Measurements from ENCODE around the gene PRR20D. TPM values are rescaled to one million over a fixed set of nuclear protein-coding genes. Genes with fewer than 3 reads are reported as not detected.

PRR20D gene
- total and polyA plus RNA-seq, 2 donors (not counting 3 experiments of a cell fraction or from before 2014, with no cell fraction given) = not detected

DNA sequence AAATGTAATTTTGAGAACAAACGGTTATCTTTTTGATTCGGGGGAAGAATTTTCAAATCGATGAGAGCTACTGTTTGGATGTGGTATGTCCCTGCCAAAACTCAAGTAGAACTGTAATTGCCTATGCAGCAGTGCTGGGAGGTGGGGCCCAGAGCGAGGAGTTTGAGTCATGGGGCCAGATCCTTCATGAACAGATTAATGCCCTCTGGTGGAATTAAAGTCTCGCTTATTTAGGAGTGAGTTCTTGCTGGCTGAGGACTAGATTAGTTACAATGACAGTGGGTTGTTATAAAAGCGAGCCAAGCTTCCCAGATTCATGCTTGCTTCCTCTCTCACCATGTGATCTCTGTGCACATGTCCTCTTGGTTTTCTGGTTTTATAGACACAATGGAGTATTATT is 31.5 kb upstream of the PRR20D start:
- Histone ChIP-seq H3K27me3 (ENCODE audit: control insufficient read depth in 2 of 2, insufficient read depth in 2 of 2, low read length in 2 of 2) (no peaks in the 10 kb centered on the region), H3K9me3 (replicated peaks; ENCODE audit: control insufficient read depth, insufficient read depth, low read length) (no peaks in the 10 kb centered on the region), H2AFZ (ENCODE audit: low read depth, low read length) (no peak overlapping the region), H3K79me2 (ENCODE audit: control insufficient read depth, insufficient read depth, low read length) (no peaks in the 10 kb centered on the region), H3K4me2 (ENCODE audit: insufficient read depth, low read length) (no peak overlapping the region), H3K36me3 (ENCODE audit: control insufficient read depth in 2 of 2, extremely low read depth in 1 of 2, insufficient read depth in 2 of 2, low read length in 2 of 2) (no peaks in the 10 kb centered on the region), H3K4me1 (ENCODE audit: control insufficient read depth, extremely low read depth, insufficient read depth, low read length) (no peaks in the 10 kb centered on the region), H3K9ac (replicated peaks; ENCODE audit: extremely low read depth, insufficient read depth, low read length) (no peak overlapping the region), H4K20me1 (replicated peaks; ENCODE audit: control insufficient read depth, extremely low read depth, insufficient read depth, low read length) (no peaks in the 10 kb centered on the region), H3K4me3 (replicated peaks in 1 of 3; ENCODE audit: insufficient read depth in 1 of 3, low read depth in 1 of 3, low read length in 3 of 3) (no peak overlapping the region), H3K9me1 (replicated peaks; ENCODE audit: control insufficient read depth, extremely low read depth, insufficient read depth, low read length) (no peaks in the 10 kb centered on the region), H3K27ac (ENCODE audit: insufficient read depth, low read depth, low read length) (no peak overlapping the region)
- ChIA-PET CTCF (no interaction called here), POLR2A (no interaction called here)
- TF ChIP-seq JUN (IDR thresholded peaks at IDR 0.05; ENCODE audit: borderline replicate concordance, insufficient read depth, insufficient read length, low read depth) (no peak), FOS (IDR thresholded peaks at IDR 0.05; ENCODE audit: borderline replicate concordance, insufficient read depth, low read length) (no peak), GATA2 (IDR thresholded peaks at IDR 0.05; ENCODE audit: insufficient read depth, insufficient read length, low read depth, low read length) (no peak)
- FAIRE-seq = no peak
- BruUV-seq (replicated peaks) = no TSS peak
- intact Hi-C loops (cut with micrococcal nuclease) (no loop called here), dilution Hi-C loops (cut with MboI; ENCODE audit: extremely low pct_ligation_motif_present, low sequenced_read_pairs) (no loop called here)
- DNase-seq (ENCODE audit: low read depth, low spot score) = no peak

DNA sequence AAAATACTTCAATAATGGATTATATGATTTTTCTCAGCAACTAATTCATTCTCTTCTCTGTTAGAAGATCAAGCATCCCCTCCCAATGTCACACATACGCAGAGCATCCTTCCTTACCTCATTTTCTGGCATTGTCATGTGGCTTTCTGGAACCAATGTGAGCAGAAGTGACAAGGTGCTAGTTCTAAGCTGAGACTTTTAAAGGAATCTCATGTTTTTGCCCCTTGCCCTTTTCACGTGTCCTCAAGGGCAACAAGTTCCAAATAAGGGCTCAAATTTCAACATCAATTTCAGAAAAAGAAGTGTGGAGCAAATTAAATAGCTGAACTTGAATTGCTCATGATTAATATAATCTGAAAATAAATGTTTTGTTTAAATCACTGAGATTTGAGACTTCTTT is 24.3 kb upstream of the PRR20D start:
- BruUV-seq (replicated peaks) = no TSS peak
- H3K36me3 ChIP-seq (ENCODE audit: control insufficient read depth in 2 of 2, extremely low read depth in 1 of 2, insufficient read depth in 2 of 2, low read length in 2 of 2) = no peaks in the 10 kb centered on the region
- CTCF ChIA-PET = no interaction called here
- FAIRE-seq = no peak
- no peaks in the 10 kb centered on the region for H3K9me1 ChIP-seq (replicated peaks; ENCODE audit: control insufficient read depth, extremely low read depth, insufficient read depth, low read length)
- H3K27ac ChIP-seq (ENCODE audit: insufficient read depth, low read depth, low read length) = no peak overlapping the region
- POLR2A ChIA-PET = no interaction called here
- no peak overlapping the region for H3K4me3 ChIP-seq (replicated peaks in 1 of 3; ENCODE audit: insufficient read depth in 1 of 3, low read depth in 1 of 3, low read length in 3 of 3)
- intact Hi-C loops (cut with micrococcal nuclease) = no loop called here
- no peak overlapping the region for H3K9ac ChIP-seq (replicated peaks; ENCODE audit: extremely low read depth, insufficient read depth, low read length)
- no peak for DNase-seq (ENCODE audit: low read depth, low spot score)
- no peaks in the 10 kb centered on the region for H3K4me1 ChIP-seq (ENCODE audit: control insufficient read depth, extremely low read depth, insufficient read depth, low read length)
- no peaks in the 10 kb centered on the region for H3K9me3 ChIP-seq (replicated peaks; ENCODE audit: control insufficient read depth, insufficient read depth, low read length)
- TF ChIP-seq, protein P1, sequence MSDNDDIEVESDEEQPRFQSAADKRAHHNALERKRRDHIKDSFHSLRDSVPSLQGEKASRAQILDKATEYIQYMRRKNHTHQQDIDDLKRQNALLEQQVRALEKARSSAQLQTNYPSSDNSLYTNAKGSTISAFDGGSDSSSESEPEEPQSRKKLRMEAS (IDR thresholded peaks at IDR 0.05; ENCODE audit: insufficient read depth, insufficient read length) = no peak
- TF ChIP-seq, protein P2, sequence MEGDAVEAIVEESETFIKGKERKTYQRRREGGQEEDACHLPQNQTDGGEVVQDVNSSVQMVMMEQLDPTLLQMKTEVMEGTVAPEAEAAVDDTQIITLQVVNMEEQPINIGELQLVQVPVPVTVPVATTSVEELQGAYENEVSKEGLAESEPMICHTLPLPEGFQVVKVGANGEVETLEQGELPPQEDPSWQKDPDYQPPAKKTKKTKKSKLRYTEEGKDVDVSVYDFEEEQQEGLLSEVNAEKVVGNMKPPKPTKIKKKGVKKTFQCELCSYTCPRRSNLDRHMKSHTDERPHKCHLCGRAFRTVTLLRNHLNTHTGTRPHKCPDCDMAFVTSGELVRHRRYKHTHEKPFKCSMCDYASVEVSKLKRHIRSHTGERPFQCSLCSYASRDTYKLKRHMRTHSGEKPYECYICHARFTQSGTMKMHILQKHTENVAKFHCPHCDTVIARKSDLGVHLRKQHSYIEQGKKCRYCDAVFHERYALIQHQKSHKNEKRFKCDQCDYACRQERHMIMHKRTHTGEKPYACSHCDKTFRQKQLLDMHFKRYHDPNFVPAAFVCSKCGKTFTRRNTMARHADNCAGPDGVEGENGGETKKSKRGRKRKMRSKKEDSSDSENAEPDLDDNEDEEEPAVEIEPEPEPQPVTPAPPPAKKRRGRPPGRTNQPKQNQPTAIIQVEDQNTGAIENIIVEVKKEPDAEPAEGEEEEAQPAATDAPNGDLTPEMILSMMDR (IDR thresholded peaks at IDR 0.05; ENCODE audit: extremely low read depth in 1 of 2, insufficient read depth in 1 of 2, low read depth in 1 of 2, low read length in 2 of 2) = no peak
- TF ChIP-seq JUN (IDR thresholded peaks at IDR 0.05; ENCODE audit: borderline replicate concordance, insufficient read depth, insufficient read length, low read depth) = no peak
- no peak for TF ChIP-seq EZH2 (IDR thresholded peaks at IDR 0.05; ENCODE audit: borderline replicate concordance, low read depth, low read length, severe bottlenecking)
- TF ChIP-seq POLR2A (IDR thresholded peaks at IDR 0.05; ENCODE audit: low read depth, low read length) = no peak
- TF ChIP-seq POLR2AphosphoS5 (IDR thresholded peaks at IDR 0.05; ENCODE audit: insufficient read depth, low read depth, low read length) = no peak
- no peak for TF ChIP-seq GATA2 (IDR thresholded peaks at IDR 0.05; ENCODE audit: insufficient read depth, insufficient read length, low read depth, low read length)
- no peak for TF ChIP-seq MYC (IDR thresholded peaks at IDR 0.05; ENCODE audit: low read depth, low read length)
- no peak for TF ChIP-seq FOS (IDR thresholded peaks at IDR 0.05; ENCODE audit: borderline replicate concordance, insufficient read depth, low read length)
- H2AFZ ChIP-seq (ENCODE audit: low read depth, low read length) = no peak overlapping the region
- no peaks in the 10 kb centered on the region for H3K27me3 ChIP-seq (ENCODE audit: control insufficient read depth in 2 of 2, insufficient read depth in 2 of 2, low read length in 2 of 2)
- dilution Hi-C loops (cut with MboI; ENCODE audit: extremely low pct_ligation_motif_present, low sequenced_read_pairs) = no loop called here
- no peaks in the 10 kb centered on the region for H4K20me1 ChIP-seq (replicated peaks; ENCODE audit: control insufficient read depth, extremely low read depth, insufficient read depth, low read length)
- no peaks in the 10 kb centered on the region for H3K79me2 ChIP-seq (ENCODE audit: control insufficient read depth, insufficient read depth, low read length)
- H3K4me2 ChIP-seq (ENCODE audit: insufficient read depth, low read length) = no peak overlapping the region

All from endothelial cell of umbilical vein (primary cell).